Measurements from ENCODE around the gene ATP6V0E1.
A peak's percentile ranks its signal among the peaks of the same experiment; 100 is the strongest.

Gene ATP6V0E1
- 81.0 to 109 reads per million in 2 donors for total RNA-seq

DNA sequence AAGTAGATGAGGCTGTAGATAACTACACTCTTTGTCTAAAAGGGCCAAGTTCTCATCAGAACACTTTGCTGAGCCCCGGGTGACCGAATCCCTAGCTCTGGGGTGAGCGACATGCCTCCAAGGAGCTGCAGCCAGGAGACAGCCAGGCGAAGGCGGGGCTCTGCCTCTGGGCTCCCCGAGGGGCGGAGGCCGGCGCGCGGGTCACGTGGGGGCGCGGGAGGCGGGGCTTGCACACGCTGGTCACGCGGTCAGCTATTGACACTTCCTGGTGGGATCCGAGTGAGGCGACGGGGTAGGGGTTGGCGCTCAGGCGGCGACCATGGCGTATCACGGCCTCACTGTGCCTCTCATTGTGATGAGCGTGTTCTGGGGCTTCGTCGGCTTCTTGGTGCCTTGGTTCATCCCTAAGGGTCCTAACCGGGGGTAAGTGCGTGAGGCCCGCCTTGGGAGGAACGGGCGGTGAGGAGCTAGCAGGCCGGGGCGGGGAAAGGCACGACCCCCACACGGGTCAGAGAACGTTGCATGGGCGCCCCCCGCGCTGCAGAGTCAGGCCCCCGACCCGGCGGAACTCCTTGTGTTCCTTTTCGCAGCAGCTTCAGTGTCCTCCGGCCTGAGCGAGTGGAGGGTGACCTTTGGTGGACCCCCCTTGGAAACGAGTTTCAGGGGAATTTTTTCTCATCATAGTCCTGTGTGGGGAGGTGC is at the start of gene ATP6V0E1:
Gene ATP6V0E1 (plus strand): TSS at position 230 of the 702 bp plus-strand sequence. CDS start 90 bp downstream, at position 320.
- DNase-seq = peak; percentile 95

DNA sequence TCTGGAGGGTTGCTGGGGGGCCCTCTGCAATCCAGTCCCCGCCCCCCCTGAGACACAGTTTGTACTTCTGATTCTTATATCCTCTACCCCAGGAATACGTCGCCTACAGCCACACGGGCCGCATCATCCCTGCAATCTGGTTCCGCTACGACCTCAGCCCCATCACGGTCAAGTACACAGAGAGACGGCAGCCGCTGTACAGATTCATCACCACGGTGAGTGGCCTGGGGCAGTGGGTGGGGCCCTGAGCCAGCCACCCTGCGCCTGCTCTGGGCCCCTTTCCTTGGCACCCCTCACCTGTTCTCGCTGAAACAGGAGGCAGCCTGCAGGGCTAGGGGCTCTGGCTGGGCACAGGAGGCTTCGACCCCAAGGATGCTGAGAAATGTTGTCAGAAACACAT is 48.5 kb upstream of the ATP6V0E1 start:
- DNase-seq = no peak

DNA sequence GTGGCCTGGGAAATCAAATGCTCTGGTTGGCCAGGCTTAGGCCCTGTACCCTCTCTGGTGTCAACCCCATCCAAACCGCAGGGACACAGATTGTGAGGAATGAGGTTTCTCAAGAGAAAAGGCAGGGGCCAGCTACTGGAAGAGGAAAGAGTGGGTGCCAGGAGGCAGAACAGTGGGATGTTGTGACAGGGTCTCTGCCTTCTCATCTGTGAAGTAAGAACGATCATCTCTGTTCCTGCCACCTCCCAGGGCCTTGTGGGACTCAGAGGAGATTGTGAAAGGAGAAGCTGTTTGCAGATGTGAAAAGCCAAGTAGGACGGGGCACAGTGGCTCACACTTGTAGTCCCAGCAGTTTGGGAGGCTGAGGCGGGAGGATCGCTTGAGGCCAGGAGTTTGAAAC is 47.2 kb upstream of the ATP6V0E1 start:
- DNase-seq = no peak

DNA sequence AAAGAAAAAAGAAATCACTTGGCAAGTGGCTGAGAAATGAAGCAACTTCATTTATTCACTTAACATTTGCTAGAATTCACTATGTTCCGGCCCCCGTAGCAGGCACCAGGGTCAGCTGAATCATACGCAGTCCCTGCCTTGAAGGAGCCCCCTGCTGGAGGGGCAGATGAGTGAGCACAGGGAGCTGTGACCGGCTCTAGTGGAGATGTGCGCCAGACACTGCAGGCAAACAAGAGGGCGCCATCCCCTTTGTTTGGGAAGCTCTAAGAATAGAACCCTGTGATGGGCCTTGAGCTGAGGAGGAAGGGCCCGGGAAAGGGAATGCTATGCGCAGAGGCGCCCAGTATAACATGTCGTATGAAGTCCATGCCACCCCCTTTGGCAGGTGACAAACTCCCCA is 44.5 kb upstream of the ATP6V0E1 start:
- DNase-seq = no peak

DNA sequence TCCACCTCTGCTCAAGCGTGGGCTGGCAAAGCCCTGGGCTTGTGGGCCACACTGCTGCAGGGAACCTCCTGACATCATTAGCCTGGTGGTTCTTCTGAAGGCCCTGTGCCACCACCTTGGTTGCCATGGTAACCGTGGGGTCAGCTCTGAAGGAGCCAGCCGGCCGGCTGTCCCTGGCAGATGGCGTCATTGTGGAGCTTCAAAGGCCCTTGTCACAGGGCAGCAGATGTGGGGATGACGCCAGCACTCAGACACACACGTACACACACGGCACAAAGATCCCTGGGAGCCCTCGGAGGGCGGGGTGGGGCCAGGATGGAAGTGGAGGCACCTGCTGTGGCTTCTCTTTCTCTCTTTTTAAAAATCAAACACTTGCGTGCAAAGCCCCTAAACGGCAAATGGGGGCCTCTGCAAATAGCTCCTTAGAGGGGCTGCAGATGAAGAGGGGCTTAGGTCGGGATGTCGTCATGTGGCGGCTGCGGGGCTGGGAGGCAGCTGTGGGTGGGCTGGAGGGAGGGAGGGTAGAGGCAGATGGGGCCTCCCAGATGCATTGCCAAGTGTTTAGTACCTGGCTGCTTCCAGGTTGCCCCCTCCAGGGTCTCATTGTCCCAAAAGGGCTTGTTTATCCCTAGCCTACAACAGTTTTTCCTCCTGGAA is 43.8 kb upstream of the ATP6V0E1 start:
- DNase-seq = no peak

DNA sequence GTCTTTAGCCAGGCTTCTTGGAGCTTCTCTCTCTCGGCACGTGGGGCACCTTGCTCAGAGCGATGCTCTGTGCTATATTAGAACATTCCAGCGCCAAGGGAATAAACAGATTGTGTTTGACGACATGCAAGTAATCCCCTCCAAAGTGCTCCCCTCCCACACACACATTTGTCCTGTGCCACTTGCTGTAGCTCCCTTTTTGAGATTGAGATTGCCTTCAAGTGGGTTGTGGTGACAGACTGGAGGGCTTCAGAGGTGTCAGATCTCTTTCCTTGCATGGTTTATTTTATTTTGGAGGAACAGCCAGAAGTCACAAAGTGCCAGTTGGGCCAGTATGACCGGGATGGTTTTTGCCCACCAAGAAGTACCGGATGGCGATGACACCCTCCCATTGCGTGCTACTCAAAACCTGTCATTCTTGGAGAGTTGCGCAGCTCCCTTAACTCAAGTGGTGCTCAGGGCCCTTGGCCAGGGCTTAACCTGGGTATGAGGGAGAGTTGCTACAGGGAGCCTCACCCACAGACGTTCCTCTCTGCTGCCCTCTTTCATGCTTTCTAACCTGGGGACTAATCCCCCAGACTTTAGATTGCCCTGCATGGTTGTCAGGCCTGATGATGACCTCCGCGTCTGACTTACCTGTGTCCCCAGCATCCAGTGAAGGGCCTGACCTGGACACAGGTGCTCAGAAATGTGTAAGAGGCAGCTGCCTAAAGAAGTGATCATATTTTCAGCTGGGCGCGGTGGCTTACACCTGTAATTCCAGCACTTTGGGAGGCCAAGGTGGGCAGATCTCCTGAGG is 43.1 kb upstream of the ATP6V0E1 start:
- no peak for DNase-seq

DNA sequence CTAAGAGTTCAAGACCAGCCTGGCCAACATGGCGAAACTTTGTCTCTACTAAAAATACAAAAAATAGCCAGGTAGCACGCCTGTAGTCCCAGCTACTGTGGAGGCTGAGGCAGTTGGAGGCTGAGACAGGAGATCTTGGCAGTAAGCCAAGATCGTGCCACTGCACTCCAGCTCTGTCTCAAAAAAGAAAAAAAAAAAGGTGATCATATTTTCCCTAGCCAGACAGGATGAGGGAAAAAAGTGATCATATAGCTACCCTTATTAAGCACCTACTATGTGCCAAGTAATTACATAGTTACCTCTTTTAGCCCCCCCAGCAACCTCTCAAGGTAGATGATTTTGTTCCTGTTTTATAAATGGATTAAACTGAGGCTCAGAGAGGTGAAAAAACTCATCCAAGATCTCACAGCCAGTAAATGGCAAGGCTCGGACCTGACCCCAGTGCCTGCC is 42.5 kb upstream of the ATP6V0E1 start:
- no peak for DNase-seq

DNA sequence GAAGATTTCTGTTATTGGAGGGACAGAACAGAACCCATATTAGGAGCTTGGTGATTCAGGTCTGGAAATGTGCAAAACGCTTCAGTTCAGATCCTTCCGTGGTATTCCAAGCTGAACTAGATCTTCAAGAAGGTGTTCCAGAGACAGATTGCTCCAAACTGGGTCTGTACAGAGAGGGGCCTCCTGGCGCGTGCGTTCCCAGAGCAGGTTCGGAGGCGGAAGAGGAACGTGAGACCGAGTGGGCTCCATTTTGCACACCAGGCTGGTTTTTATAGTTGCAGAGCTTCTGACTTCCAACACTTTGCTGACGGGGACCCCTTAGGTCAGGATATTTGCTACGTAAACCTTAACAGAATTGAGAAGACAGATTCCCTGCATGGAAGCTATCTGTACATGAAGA is 41.0 kb upstream of the ATP6V0E1 start:
- DNase-seq = no peak

DNA sequence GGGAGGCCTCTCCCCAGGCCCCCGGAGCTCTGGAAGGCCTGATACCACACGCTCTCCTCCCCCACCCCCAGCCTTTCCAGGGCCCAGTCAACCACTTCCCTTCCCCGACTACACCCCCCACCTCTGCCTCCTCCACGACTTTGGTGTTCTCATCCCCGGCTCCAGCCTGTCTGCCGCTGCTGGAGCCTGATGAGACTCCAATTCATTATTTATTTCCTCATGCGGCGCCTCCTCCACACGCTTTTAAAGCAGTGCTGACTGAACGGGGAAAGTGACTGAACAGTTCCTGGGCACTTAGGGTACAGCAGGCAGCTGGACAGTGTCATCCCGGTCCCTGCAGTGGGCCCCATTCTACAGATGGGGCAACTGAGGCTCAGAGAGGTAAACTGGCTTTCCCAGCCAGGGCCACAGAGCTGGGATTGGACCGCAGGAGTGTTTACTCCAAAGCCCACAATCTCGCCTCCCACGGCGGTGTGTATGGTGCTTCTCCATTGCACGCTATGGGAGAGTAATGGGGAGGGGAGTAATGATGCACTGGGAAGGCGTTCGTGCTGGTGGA is 40.2 kb upstream of the ATP6V0E1 start:
- no peak for DNase-seq

DNA sequence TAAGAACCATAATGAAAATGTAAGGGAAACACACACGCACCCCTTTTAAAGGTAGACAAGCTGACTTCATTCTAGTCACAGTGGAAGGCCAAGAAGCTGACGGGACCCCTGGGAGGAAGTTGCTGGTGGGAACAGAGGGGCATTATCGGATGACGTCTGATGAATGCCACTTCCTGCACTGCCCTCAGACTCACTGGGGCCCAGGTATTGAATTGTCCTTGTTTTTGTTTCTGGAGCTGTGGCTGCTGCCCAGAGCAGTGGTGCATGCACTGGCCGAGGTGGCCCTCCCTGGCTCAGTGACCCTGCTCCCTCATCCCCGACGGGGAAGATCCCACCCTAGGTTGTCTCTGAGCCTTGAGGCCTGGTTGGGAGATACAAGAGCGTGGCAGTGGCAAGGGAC is 39.7 kb upstream of the ATP6V0E1 start:
- no peak for DNase-seq

DNA sequence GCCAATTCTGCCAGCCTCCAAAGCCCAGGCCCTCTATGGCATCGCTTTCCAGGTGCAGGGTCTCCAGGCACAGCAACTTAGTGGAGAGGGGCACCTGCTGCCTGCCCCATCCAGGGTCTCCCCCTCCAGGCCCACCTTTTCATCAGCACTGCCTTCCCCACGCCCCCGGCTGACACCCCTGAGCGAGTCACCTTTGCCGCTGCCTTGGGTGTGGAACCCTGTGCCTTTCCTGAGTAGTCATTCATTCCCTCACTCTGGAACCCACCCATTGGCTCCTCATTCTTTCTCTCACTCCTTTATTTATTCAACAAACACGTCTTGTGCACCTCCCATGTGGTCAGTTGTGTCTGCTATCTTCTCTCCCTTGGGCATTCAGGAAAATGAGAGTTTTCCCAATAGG is 38.8 kb upstream of the ATP6V0E1 start:
- no peak for DNase-seq

DNA sequence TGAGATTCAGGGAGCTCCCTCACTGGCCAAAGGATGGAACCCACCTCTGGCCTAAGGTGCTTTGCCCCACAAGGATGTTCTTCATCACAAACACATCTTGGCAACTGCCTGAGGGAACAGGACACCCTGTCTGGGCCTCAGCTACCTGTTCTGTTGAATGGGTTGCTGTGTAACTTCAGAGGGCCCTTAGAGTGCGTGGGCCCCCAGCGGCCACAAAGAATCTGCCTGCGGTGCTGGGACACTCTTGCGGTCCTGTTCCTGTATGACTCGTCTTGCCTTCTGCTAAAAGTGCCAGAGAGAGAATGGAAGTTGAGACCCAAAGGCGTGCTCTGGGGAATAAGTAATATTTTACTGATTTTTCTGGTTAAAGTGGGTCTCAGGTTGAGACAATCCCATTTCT is 38.4 kb upstream of the ATP6V0E1 start:
- no peak for DNase-seq

DNA sequence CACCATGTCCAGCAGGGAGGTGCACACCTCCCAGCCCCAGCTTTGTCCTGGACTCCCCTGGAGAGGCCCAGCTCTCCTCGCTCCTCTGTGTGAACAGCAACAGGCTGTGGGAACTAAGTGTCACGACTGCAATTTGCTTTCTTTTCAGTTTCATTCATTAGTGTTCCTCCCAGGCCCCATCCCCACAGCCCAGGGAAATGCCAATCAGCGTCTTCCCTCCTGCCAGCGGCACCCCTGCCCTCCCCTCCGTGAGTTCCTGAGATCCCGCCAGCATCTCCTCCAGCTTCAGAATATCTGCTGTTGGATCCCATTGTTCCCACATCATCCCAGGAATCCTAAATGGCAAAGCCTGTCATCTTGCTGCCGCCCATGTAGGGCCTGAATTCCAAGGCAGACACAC is 37.4 kb upstream of the ATP6V0E1 start:
- DNase-seq = no peak

DNA sequence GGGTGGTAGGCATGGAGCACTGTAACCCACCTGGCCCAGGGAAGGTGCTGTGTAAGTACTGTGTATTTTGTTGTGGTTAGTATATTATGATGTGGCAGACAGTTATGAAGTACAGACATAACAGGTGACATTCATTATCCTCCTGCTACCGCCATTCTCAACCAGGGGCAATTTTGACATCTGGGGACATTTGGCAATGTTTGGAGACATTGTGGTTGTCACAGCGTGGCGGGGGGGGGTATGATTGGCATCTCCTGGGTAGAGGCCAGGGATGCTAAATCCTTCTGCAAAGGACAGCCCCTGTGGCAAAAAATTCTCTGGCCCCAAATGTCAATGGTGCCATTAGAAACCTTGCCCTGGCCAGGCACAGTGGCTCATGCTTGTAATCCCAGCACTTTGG is 34.1 kb upstream of the ATP6V0E1 start:
- no peak for DNase-seq

DNA sequence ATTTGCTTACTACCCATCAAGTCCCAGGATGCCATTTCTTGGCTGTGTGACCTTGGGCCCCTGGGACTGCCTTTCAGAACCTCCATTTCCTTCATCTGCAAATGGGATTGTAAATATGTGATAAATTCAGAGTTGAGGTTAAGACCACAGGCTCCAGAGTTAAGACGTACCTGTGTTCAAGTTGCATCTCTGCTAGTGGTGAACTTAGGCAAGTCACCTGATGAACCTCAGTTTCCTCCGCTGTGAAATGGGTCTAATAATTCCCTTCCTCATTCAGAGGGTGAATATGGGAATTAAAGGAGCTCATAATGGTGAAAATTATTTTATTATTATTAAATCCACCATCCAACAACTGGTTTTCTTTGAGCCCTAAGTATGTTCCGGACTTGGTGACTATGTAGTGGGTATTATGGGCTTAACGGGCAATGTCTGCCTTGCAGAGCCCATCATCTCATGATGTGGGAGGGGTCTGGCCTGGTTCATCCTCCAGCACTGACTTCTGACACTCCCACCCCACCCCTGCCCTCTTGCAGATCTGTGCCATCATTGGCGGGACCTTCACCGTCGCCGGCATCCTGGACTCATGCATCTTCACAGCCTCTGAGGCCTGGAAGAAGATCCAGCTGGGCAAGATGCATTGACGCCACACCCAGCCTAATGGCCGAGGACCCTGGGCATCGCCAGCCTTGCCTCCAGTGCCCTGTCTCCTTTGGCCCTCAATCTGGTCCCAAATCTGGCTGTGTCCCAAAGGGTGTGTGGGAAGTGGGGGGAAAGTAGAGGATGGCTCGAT is 33.2 kb upstream of the ATP6V0E1 start:
- no peak for DNase-seq

DNA sequence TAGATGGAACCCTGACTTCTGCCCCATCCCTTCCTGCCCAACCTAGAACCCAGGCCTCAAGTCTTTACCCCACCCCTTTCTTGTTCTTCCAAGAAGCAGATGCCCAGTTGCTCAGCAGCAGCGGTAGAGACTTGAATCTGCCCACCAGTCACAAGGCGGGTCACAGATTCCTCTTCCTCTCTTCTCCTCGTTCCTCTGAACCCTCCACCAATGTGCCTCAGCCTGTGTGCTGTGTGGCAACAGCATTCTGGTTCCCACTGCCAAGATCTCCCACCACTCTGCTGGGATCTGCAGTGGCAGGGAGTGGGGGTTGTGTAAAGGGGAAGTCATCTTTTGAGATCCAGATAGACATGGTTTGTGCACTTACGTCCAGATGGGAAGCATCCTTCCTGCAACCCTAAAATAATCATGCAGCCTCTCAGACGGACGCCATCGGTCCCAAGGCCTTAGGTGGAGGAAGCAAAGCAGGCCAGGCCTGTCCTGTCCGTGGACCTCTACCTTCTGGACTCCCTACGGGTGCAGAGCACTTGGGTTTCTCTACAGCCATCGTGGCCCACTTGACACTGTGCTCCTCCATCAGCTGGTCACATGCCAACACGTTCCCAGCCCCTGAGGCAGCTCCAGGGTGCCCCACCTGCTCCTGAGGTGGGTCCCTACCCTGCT is 32.1 kb upstream of the ATP6V0E1 start:
- DNase-seq = no peak

DNA sequence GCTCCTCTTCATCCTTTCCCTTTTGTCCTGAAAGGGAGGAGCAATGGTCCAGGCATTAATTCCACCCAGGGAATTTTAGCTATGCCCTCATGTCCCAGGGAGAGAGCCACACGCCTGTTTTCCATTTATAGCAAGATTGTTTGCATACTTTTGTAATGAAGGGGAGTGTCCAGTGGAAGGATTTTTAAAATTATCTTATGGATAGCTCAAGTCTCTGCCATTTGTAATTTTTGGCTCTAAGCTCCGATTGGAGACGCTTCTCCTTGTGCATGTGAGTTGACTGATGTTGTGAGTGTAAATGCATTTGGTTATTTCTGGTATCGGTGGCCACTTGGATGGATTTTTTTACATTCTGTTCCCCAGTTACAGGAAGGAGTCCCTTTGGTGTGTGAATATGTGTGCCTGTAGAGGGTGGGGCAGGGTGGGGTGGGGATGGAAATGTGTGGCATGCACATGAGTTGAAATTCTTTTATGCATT is 31.5 kb upstream of the ATP6V0E1 start:
- DNase-seq = no peak

DNA sequence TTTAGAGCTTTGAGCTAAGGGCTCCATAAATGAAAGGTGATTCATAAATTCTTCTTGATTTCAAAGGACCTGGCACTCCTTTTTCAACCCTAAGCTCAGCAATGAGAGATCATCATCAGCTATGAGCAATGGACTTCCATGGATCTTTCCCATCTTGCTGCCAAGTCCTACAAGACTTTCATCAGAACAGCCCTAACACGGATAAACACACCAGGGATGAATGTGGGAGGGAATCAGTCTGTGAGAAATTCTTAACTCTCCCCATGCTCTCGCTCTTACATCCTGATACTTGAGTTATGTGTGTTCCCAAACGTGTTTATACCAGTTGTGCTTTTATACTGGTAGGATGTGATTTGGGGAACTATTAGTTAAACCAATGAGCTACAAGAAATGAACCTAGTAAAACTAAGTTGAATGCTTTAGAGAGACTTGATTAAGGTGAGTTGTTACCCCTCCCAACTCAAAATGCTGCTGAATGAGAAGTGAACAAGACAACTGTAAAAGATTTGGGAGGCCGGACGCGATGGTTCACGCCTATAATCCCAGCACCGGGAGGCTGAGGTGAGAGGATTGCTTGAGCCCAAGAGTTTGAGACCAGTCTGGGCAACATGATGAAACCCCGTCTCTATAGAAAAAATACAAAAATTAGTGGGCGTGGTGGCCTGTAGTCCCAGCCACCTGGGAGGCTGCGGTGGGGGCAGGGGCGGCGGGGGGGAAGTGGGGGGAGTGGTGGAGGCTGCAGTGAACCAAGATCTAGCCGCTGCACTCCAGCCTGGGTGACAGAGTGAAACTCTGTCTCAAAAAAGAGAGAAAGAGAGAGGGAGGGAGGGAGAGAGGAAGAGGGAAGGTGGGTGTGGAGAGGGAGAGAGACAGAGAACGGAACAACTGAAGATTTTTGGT is 29.5 kb upstream of the ATP6V0E1 start:
- DNase-seq = no peak

DNA sequence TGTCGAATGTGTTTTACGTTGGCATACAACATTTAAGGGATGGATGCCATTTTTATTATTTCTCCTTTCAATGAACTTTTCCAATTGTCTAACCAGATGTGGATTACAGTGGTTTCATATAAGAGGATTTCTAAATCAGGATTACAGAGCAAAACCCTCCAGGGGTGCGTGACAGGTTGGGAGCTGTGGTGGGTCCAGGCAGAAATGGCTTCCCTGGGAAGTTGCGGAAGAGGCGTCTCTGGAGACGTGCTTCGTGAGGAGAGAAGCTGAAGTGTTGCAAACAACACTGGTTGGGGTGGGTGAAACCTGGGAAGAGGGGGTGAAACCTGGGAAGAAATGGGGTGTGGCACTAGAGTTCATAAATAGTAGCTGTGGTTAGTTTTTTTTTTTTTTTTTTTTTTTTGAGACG is 28.8 kb upstream of the ATP6V0E1 start:
- no peak for DNase-seq

DNA sequence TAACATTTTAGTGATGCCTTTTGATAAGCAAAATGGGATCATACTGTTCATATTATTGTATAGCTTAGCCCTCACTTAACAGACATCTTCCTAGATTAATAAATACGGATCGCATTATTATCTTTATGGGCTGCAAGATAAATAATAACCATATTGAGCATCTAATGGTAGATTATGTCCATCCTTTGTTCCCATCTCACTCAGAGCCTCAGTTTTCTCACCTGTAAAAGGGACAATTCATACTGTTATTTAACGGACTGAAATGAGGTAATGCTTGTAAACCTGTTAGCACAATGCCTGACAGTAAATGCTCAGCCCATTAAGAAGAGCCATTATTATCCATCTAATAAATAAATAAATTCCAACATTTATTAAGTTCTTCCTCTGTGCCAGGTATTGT is 27.3 kb upstream of the ATP6V0E1 start:
- DNase-seq = no peak

DNA sequence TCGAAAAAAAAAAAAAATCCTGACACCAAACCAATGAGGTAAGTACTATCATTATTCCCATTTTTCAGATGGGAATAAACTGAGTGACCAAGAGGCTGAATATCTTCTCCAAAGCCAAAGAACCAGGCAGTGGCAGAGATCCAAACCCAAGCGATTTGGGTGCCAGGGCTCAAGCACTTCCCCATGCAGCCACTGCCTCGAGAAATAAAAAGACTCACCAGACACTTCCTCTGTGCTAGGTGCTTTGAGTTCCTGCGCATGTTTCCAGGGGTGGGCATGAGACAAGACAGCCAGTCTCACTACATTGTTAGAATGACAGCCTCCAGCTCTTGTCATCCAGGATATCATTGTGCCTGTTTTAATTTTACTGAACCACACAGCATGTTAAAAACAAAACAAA is 26.6 kb upstream of the ATP6V0E1 start:
- DNase-seq = no peak

Measured in activated gamma-delta T cell (primary cell).